ENCODE data around the gene FHOD3.

FHOD3 gene

DNA sequence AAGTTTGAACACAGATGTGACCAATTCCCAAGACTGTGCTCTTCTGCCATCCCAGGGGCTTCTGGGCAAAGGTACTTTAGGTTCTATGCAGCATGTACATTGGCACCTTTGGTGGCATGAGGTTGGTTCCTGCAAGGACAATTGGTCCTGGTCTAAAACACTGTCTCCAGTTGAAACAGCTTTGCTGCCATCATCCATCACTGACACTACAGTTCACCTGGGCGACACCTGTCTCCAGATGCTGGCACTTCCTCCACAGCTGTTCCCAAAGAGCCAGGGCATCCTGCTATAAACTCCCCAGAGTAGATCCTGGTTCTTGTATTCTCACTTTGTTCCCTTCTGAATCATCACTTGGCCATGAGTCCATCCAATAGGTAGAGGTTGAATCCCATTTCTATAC, 60.6 kb downstream of the FHOD3 start:
- no peak for DNase-seq (ENCODE audit: low read depth)
- H3K4me3 ChIP-seq (ENCODE audit: low read depth, low read length) = no peak overlapping the region
- TF ChIP-seq MYC (IDR thresholded peaks at IDR 0.05; ENCODE audit: low read depth, low read length) = no peak
- TF ChIP-seq, protein P1, sequence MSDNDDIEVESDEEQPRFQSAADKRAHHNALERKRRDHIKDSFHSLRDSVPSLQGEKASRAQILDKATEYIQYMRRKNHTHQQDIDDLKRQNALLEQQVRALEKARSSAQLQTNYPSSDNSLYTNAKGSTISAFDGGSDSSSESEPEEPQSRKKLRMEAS (IDR thresholded peaks at IDR 0.05; ENCODE audit: low read depth, low read length) = no peak
- TF ChIP-seq, protein P2, sequence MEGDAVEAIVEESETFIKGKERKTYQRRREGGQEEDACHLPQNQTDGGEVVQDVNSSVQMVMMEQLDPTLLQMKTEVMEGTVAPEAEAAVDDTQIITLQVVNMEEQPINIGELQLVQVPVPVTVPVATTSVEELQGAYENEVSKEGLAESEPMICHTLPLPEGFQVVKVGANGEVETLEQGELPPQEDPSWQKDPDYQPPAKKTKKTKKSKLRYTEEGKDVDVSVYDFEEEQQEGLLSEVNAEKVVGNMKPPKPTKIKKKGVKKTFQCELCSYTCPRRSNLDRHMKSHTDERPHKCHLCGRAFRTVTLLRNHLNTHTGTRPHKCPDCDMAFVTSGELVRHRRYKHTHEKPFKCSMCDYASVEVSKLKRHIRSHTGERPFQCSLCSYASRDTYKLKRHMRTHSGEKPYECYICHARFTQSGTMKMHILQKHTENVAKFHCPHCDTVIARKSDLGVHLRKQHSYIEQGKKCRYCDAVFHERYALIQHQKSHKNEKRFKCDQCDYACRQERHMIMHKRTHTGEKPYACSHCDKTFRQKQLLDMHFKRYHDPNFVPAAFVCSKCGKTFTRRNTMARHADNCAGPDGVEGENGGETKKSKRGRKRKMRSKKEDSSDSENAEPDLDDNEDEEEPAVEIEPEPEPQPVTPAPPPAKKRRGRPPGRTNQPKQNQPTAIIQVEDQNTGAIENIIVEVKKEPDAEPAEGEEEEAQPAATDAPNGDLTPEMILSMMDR (IDR thresholded peaks at IDR 0.05; ENCODE audit: low read depth, low read length) = no peak
- no peak for TF ChIP-seq POLR2A (IDR thresholded peaks at IDR 0.05; ENCODE audit: extremely low read depth, insufficient read length)

DNA sequence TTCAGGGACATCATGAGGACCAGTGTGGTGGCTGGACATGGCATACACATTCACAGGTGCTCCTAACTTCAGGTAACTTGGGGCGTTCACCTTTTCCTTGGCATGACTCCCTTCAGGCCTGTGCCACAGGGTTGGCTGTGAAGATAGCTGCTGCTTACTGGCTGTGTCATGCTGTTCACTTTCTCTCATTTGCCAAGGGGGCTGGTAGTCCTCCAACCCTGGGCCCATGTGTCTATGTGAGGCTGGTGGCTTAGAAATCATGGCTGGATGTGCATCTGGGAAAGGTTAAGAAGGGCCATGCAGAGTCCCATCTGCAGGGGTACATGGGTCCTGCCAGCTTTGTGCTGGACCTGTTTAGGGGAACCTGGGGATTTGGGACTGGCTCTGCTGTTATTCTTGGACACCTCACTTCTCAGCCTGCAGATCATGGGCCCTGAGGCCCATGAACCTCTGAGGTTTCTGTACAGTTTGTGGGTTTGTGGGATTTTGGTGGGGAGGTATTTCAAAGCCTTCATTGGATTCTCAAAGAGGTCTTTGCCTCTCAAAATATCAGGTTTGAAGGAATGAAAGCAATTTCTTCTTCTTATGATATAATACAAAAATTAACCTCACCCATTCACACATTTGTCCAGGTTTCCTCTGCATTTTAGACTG, 62.9 kb downstream of the FHOD3 start:
- no peak for DNase-seq (ENCODE audit: low read depth)
- no peak overlapping the region for H3K4me3 ChIP-seq (ENCODE audit: low read depth, low read length)
- TF ChIP-seq, protein P2 (IDR thresholded peaks at IDR 0.05; ENCODE audit: low read depth, low read length) = no peak
- TF ChIP-seq, protein P1 (IDR thresholded peaks at IDR 0.05; ENCODE audit: low read depth, low read length) = no peak
- no peak for TF ChIP-seq POLR2A (IDR thresholded peaks at IDR 0.05; ENCODE audit: extremely low read depth, insufficient read length)
- TF ChIP-seq MYC (IDR thresholded peaks at IDR 0.05; ENCODE audit: low read depth, low read length) = no peak

DNA sequence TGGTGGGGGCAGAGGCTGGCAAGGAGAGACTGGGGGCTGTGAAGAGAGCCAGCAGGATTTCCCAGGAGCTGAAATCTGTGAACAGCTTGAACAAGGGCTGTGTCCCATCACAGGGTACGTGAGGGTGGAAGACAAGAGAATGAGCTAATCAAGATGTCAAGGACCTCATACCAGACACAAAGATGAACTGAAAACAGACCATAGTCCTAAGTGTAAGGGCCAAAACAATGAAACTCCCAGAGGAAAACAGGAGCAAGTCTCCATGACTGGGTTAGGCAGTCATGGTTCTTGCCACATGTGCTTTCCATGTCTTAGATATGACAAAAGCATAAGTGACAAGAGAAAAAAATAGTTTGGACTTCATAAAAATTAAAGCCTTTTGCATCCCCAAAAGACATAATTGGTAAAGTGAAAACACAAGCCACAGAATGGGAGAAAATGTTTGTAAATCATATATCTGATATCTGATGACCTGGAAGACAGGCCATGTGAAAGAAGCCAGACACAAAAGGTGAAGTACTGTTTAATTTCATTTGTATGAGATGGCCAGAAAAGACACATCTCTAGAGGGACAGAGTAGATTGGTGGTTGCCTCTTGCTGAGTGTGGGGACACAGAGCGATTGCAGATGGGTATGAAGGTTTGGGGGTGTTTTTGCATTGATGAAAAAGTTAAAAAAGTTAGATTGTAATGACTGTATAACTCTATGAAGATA, 67.6 kb downstream of the FHOD3 start:
- DNase-seq (ENCODE audit: low read depth) = no peak
- no peak overlapping the region for H3K4me3 ChIP-seq (ENCODE audit: low read depth, low read length)
- TF ChIP-seq, protein P2 (IDR thresholded peaks at IDR 0.05; ENCODE audit: low read depth, low read length) = no peak
- TF ChIP-seq MYC (IDR thresholded peaks at IDR 0.05; ENCODE audit: low read depth, low read length) = no peak
- no peak for TF ChIP-seq POLR2A (IDR thresholded peaks at IDR 0.05; ENCODE audit: extremely low read depth, insufficient read length)
- TF ChIP-seq, protein P1 (IDR thresholded peaks at IDR 0.05; ENCODE audit: low read depth, low read length) = no peak

DNA sequence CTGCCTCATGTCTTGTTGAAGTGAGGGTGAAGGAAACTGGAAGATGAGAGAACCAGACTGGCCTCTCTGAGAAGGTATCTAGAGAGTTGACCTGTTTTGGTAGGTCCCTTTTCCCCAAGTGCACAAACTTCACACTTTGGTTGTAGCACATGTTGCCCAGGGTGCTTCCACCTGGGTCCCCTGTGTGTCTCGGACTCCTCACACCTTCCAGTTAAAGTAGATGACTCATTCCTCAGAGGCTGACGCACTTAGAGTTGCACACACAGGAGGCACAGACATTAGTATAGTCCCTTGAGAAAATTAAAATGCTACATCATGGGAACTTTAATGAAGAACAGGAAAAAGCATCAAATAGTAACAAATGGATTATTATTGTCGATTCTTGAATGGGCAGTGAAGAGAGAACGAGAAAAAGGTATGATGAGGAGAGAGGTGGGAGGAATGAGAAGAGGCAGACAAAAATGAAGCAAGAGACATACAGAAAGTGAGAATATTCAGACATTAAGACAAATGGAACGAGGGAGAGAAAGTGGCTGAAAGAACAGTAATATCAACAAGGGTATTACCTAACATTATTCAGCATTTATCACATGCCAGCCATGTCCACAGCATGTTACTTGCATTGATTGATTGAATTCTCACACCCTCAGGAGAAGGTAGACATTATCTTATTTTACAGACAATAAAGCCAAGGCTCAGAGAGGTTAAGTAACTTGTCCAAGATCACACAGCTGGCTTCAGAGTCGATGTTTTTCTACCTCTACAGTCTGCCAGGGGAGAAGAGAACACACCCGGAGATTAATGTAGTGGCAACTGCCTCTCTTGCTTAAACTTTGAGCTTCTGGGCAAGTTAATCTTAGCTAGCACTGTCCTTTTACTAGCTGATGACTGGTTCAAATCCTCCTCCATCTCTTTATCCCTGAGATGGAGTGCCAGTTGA, 68.6 kb downstream of the FHOD3 start:
- DNase-seq (ENCODE audit: low read depth) = no peak
- H3K4me3 ChIP-seq (ENCODE audit: low read depth, low read length) = no peak overlapping the region
- TF ChIP-seq, protein P2 (IDR thresholded peaks at IDR 0.05; ENCODE audit: low read depth, low read length) = no peak
- TF ChIP-seq, protein P1 (IDR thresholded peaks at IDR 0.05; ENCODE audit: low read depth, low read length) = no peak
- no peak for TF ChIP-seq MYC (IDR thresholded peaks at IDR 0.05; ENCODE audit: low read depth, low read length)
- no peak for TF ChIP-seq POLR2A (IDR thresholded peaks at IDR 0.05; ENCODE audit: extremely low read depth, insufficient read length)

DNA sequence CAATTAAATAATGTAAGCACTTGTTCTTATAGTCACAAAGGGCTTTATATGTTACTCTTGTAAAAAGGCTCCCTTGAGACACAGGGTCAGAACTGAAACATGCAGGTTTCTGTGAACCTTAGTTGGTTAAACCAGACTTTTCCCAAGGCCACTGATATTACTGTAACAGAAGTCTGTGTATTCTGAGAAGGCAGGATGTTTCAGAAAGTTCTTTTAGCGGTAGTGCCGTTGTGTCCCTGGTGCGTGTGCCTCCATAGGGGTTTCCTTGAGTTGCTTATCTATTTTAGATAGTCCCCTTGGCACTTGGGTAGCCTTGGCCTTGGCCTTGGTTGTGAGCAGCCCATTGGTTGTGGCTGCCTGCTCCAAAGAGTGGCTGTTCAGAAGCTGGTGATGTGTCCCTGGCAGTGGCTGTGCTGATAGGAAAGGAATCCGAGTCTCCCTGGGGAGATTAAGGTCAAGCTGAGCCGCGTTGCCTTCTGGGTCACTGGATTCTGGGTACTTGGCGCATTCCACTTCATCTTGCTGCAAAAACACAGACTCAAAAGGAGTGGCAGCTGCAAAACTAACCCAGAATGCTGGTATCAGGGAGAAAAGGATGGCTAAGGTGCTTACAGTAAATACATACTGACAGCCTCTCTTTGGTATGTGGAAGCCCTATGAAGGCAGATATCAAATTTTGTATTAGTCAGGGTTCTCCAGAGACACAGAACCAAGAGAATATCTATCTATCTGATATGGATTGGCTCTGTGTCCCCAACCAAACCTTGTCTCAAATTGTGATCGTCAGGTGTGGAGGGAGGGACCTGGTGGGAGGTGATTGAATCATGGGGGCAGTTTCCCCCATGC, 69.7 kb downstream of the FHOD3 start:
- DNase-seq (ENCODE audit: low read depth) = no peak
- no peak overlapping the region for H3K4me3 ChIP-seq (ENCODE audit: low read depth, low read length)
- no peak for TF ChIP-seq POLR2A (IDR thresholded peaks at IDR 0.05; ENCODE audit: extremely low read depth, insufficient read length)
- TF ChIP-seq, protein P1 (IDR thresholded peaks at IDR 0.05; ENCODE audit: low read depth, low read length) = no peak
- TF ChIP-seq, protein P2 (IDR thresholded peaks at IDR 0.05; ENCODE audit: low read depth, low read length) = no peak
- TF ChIP-seq MYC (IDR thresholded peaks at IDR 0.05; ENCODE audit: low read depth, low read length) = no peak
